Forelimb muscle (tissue), 1 donor: Measurements from ENCODE around the gene TRPM3. TPM values are rescaled to one million over a fixed set of nuclear protein-coding genes. Genes with fewer than 3 reads are reported as not detected.

ENCODE experiments used
- DNase-seq: peaks from one replicate; pipeline ENCODE4 v3.0.0-alpha.2; 2013; ENCODE audit warnings: low read depth
- polyA plus RNA-seq: library from polyadenylated mRNA; unstranded; fragments of 120-200 nt; gene quantifications from one replicate; pipeline ENCODE4 v1.2.1, GENCODE V29; 2013; ENCODE audit not compliant: insufficient read length

Gene TRPM3
- polyA plus RNA-seq, 1 donor: 0.19 TPM

- no peak for DNase-seq
Observed at GRCh38 chr9:70485273-70485858, 636.1 kb downstream of the TRPM3 start.

- DNase-seq: no peak
Observed at GRCh38 chr9:70484232-70485130, 636.9 kb downstream of the TRPM3 start.

GRCh38 chr9:70481471-70481870, 640.0 kb downstream of the TRPM3 start:
- no peak for DNase-seq

- no peak for DNase-seq
Observed at GRCh38 chr9:70480405-70480980, 640.9 kb downstream of the TRPM3 start.

- no peak for DNase-seq
Observed at GRCh38 chr9:70479880-70480291, 641.5 kb downstream of the TRPM3 start.
